HCT116 (cell line): ENCODE data around the gene UBE2V1. TPM values are rescaled to one million over a fixed set of nuclear protein-coding genes. Genes with fewer than 3 reads are reported as not detected.

Experiments used
- ATAC-seq: fragments of 200-7000 bp; cut with Tn5 transposase; 2 replicates; pipeline ENCODE4 v1.9.1; 2020; ENCODE audit warnings: mild to moderate bottlenecking, moderate library complexity
- BruUV-seq: library from RNA; stranded (reverse); fragments of 400-500 nt; replicated peaks from 2 replicates; lab custom pipeline; 2021; lab: Mats Ljungman, UMichigan
- CTCF ChIA-PET: fragments of 300-600 bp; sonication (Branson Sonifier 250); formaldehyde crosslinking; loops from one replicate; lab custom pipeline; 2021; ENCODE audit warnings: antibody characterized with exemption; lab: Charles Lee
- POLR2A ChIA-PET: fragments of 300-600, 350-600 bp; sonication (Branson Sonifier 250); formaldehyde crosslinking; loops from one replicate; lab custom pipeline; 2021; ENCODE audit warnings: antibody characterized with exemption; lab: Charles Lee
- RAD21 ChIA-PET, 2 experiments: fragments of 300-600 bp; sonication (Branson Sonifier 250); formaldehyde crosslinking; loops; one replicate each; lab custom pipeline; 2023; ENCODE audit warnings: low total read pairs in 2 of 2; ENCODE audit not compliant: uncharacterized antibody in 2 of 2, unreplicated experiment in 2 of 2, low non-redundant PET in 1 of 2; lab: Charles Lee
- DNase-seq: peaks from one replicate; pipeline ENCODE4 v3.0.0-alpha.2; 2010; ENCODE audit warnings: low read depth, low spot score
- H2AFZ ChIP-seq: fragments of 200-600 bp; shearing (Covaris generic), sonication (generic); 2 replicates; pipeline ENCODE4 v1.6.1; 2017; ENCODE audit warnings: low read depth, mixed run types, mixed read lengths, antibody characterized with exemption, low read length; ENCODE audit not compliant: poor library complexity, severe bottlenecking
- H3K27ac ChIP-seq: 2 replicates; pipeline ENCODE4 v1.5.1; 2012; ENCODE audit warnings: low read depth, low read length
- H3K27me3 ChIP-seq: fragments of 200-600 bp; sonication (generic); 2 replicates; pipeline ENCODE4 v1.6.1; 2016; ENCODE audit warnings: mixed run types, low read length, mixed read lengths; ENCODE audit not compliant: insufficient read depth
- H3K36me3 ChIP-seq, 2 experiments: fragments of 200-500 bp in 1 of 2; fragments of 200-600 bp in 1 of 2; sonication (Bioruptor generic) in 1 of 2; sonication (generic) in 1 of 2; 2 replicates each; pipeline versions ENCODE4 v1.5.1 to v1.6.1; 2014 to 2016; ENCODE audit warnings: low read length in 2 of 2, inconsistent platforms in 1 of 2, mixed read lengths in 1 of 2, mixed run types in 1 of 2; ENCODE audit not compliant: insufficient read depth in 2 of 2, control insufficient read depth in 1 of 2
- H3K4me1 ChIP-seq, 2 experiments: fragments of 200-600 bp in 1 of 2; sonication (generic) in 1 of 2; 2 replicates each; pipeline versions ENCODE4 v1.5.1 to v1.6.1; 2012 to 2017; ENCODE audit warnings: low read length in 2 of 2, inconsistent platforms in 1 of 2, mild to moderate bottlenecking in 1 of 2, mixed read lengths in 1 of 2, mixed run types in 1 of 2, moderate library complexity in 1 of 2; ENCODE audit not compliant: insufficient read depth in 2 of 2, control insufficient read depth in 1 of 2
- H3K4me2 ChIP-seq: fragments of 200-600 bp; sonication (generic); 2 replicates; pipeline ENCODE4 v1.6.1; 2017; ENCODE audit warnings: mixed run types, low read length, mixed read lengths
- H3K4me3 ChIP-seq, 2 experiments: fragments of 200-600 bp in 1 of 2; sonication (generic) in 1 of 2; replicated peaks in 1 of 2; 2 replicates each; pipeline ENCODE4 v1.5.1; 2011 to 2016; ENCODE audit warnings: low read length in 2 of 2, control low read depth in 1 of 2, low read depth in 1 of 2, mild to moderate bottlenecking in 1 of 2, mixed read lengths in 1 of 2, mixed run types in 1 of 2
- H3K79me2 ChIP-seq: fragments of 200-600 bp; sonication (generic); 2 replicates; pipeline ENCODE4 v1.6.1; 2017; ENCODE audit warnings: mild to moderate bottlenecking, mixed run types, low read length, moderate library complexity, mixed read lengths; ENCODE audit not compliant: insufficient read depth
- H3K9ac ChIP-seq: fragments of 200-600 bp; sonication (generic); 2 replicates; pipeline ENCODE4 v1.6.1; 2016; ENCODE audit warnings: low read length, mixed read lengths
- H3K9me2 ChIP-seq: fragments of 200-600 bp; sonication (generic), shearing (Covaris generic); 2 replicates; pipeline ENCODE4 v1.6.1; 2017; ENCODE audit warnings: mixed run types, mild to moderate bottlenecking, moderate library complexity; ENCODE audit not compliant: insufficient read depth
- H3K9me3 ChIP-seq, 2 experiments: fragments of 200-500 bp in 1 of 2; fragments of 200-600 bp in 1 of 2; sonication (Bioruptor generic) in 1 of 2; sonication (generic) in 1 of 2; 2 replicates each; pipeline ENCODE4 v1.6.1; 2014 to 2017; ENCODE audit warnings: low read length in 2 of 2, mixed read lengths in 2 of 2, inconsistent platforms in 1 of 2, low read depth in 1 of 2, mild to moderate bottlenecking in 1 of 2, mixed run types in 1 of 2, moderate library complexity in 1 of 2; ENCODE audit not compliant: control insufficient read depth in 1 of 2, insufficient read depth in 1 of 2
- H4K20me1 ChIP-seq: fragments of 200-600 bp; sonication (generic), shearing (Covaris generic); 2 replicates; pipeline ENCODE4 v1.6.1; 2017; ENCODE audit warnings: mixed run types, mild to moderate bottlenecking, moderate library complexity; ENCODE audit not compliant: insufficient read depth
- CEBPB ChIP-seq: IDR thresholded peaks from 2 replicates; pipeline ENCODE4 v1.6.1; 2012; ENCODE audit warnings: low read depth
- EGR1 ChIP-seq: IDR thresholded peaks from 2 replicates; pipeline ENCODE4 v1.6.1; 2012; ENCODE audit warnings: low read depth
- ELF1 ChIP-seq: IDR thresholded peaks from 2 replicates; pipeline ENCODE4 v1.6.1; 2012; ENCODE audit warnings: low read depth, borderline replicate concordance
- EZH2 ChIP-seq: fragments of 200-600 bp; sonication (generic); IDR thresholded peaks from 2 replicates; pipeline ENCODE4 v1.6.1; 2017; ENCODE audit warnings: antibody characterized with exemption, mixed run types
- FOSL1 ChIP-seq: IDR thresholded peaks from 2 replicates; pipeline ENCODE4 v1.6.1; 2012; ENCODE audit warnings: low read depth
- JUND ChIP-seq: IDR thresholded peaks from 2 replicates; pipeline ENCODE4 v1.6.1; 2012
- POLR2AphosphoS5 ChIP-seq: IDR thresholded peaks from 2 replicates; pipeline ENCODE4 v1.6.1; 2011; ENCODE audit warnings: mild to moderate bottlenecking, low read depth, low read length, moderate library complexity
- SIN3A ChIP-seq: IDR thresholded peaks from 2 replicates; pipeline ENCODE4 v1.6.1; 2012; ENCODE audit warnings: low read depth
- SP1 ChIP-seq: IDR thresholded peaks from 2 replicates; pipeline ENCODE4 v1.6.1; 2012; ENCODE audit warnings: low read depth
- SRF ChIP-seq: IDR thresholded peaks from 2 replicates; pipeline ENCODE4 v1.6.1; 2012; ENCODE audit warnings: low read depth
- TCF7L2 ChIP-seq: IDR thresholded peaks from 2 replicates; pipeline ENCODE4 v1.7.0; 2011; ENCODE audit warnings: borderline replicate concordance, inconsistent platforms; ENCODE audit not compliant: insufficient read depth, insufficient read length; ENCODE audit errors: extremely low read depth
- YY1 ChIP-seq: IDR thresholded peaks from 2 replicates; pipeline ENCODE4 v1.6.1; 2011; ENCODE audit warnings: low read length, low read depth, moderate library complexity, mild to moderate bottlenecking; ENCODE audit not compliant: insufficient replicate concordance; ENCODE audit errors: extremely low read depth
- ZBTB33 ChIP-seq: IDR thresholded peaks from 2 replicates; pipeline ENCODE4 v1.6.1; 2011; ENCODE audit warnings: mild to moderate bottlenecking, low read length, moderate library complexity; ENCODE audit not compliant: insufficient replicate concordance; ENCODE audit errors: extremely low read depth
- ZNF274 ChIP-seq: fragments of 200-500 bp; sonication (Bioruptor generic); IDR thresholded peaks from 2 replicates; pipeline ENCODE4 v1.6.1; 2014; ENCODE audit warnings: mild to moderate bottlenecking, low read depth, low read length, inconsistent platforms
- intact Hi-C: fragments of 100-400 bp; cut with micrococcal nuclease; formaldehyde crosslinking; loops from 2 replicates; pipeline ENCODE4 v1.10.0; 2022
- total RNA-seq: library from RNA; stranded (reverse); gene quantifications from one replicate; pipeline ENCODE4 v1.2.1, GENCODE V29; 2021; ENCODE audit not compliant: unreplicated experiment
- TF ChIP-seq, protein P1 (sequence below): IDR thresholded peaks from 2 replicates; pipeline ENCODE4 v1.6.1; 2012
- TF ChIP-seq, protein P2 (sequence below): IDR thresholded peaks from 2 replicates; pipeline ENCODE4 v1.6.1; 2012
- TF ChIP-seq, protein P3 (sequence below): IDR thresholded peaks from 2 replicates; pipeline ENCODE4 v1.6.1; 2012; ENCODE audit warnings: low read depth

The UBE2V1 gene
- total RNA-seq, 1 experiment from 2014 or later: 114 TPM

DNA sequence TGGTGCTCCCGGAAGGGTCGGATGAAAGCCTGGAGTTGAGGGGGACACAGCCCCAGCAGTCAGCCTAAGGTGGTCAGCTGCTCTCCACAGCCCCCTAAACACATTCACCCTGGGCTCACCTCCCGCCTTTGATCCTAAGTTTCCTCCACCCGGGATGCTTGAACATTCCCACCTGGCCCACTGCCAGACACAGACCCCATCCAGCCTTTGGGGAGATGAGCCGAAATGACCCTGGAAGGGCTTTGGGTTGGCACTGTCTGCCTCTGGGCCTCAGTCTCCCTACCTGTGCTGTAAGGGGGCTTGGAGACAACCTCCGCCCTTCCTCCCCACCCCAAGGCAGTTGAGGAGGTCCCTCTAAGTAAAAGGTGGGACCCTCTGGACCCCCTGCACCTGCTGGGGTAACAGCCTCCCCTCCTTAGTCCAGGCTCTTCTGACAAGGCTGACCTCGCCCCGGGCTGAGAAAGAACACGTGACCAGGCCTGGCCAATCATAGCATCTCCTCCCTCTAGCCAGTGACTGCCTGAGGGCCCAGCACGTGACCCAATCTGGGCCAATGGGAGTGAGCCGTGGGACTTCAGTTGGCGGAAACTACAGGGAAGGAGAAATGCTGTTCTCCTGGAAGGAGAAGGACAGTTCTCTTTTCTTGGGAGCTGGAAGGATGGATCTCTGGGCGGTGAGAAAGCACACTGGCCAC lies 16.9 kb upstream of the UBE2V1 start:
- intact Hi-C loops: no loop called here
- TF ChIP-seq SP1 (no peak), JUND (no peak), ZBTB33 (no peak), SRF (no peak), FOSL1 (no peak), YY1 (no peak), EGR1 (no peak), SIN3A (no peak), ELF1 (no peak), POLR2AphosphoS5 (no peak), EZH2 (no peak), TCF7L2 (no peak), CEBPB (no peak), ZNF274 (no peak)
- TF ChIP-seq, protein P1, sequence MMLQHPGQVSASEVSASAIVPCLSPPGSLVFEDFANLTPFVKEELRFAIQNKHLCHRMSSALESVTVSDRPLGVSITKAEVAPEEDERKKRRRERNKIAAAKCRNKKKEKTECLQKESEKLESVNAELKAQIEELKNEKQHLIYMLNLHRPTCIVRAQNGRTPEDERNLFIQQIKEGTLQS: no peak
- TF ChIP-seq, protein P2, sequence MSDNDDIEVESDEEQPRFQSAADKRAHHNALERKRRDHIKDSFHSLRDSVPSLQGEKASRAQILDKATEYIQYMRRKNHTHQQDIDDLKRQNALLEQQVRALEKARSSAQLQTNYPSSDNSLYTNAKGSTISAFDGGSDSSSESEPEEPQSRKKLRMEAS: no peak
- TF ChIP-seq, protein P3, sequence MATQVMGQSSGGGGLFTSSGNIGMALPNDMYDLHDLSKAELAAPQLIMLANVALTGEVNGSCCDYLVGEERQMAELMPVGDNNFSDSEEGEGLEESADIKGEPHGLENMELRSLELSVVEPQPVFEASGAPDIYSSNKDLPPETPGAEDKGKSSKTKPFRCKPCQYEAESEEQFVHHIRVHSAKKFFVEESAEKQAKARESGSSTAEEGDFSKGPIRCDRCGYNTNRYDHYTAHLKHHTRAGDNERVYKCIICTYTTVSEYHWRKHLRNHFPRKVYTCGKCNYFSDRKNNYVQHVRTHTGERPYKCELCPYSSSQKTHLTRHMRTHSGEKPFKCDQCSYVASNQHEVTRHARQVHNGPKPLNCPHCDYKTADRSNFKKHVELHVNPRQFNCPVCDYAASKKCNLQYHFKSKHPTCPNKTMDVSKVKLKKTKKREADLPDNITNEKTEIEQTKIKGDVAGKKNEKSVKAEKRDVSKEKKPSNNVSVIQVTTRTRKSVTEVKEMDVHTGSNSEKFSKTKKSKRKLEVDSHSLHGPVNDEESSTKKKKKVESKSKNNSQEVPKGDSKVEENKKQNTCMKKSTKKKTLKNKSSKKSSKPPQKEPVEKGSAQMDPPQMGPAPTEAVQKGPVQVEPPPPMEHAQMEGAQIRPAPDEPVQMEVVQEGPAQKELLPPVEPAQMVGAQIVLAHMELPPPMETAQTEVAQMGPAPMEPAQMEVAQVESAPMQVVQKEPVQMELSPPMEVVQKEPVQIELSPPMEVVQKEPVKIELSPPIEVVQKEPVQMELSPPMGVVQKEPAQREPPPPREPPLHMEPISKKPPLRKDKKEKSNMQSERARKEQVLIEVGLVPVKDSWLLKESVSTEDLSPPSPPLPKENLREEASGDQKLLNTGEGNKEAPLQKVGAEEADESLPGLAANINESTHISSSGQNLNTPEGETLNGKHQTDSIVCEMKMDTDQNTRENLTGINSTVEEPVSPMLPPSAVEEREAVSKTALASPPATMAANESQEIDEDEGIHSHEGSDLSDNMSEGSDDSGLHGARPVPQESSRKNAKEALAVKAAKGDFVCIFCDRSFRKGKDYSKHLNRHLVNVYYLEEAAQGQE: no peak
- DNase-seq (no peak), ATAC-seq (peak; percentile 82)
- H3K9me3 ChIP-seq: no peaks in the 10 kb centered on the region
- no TSS peak for BruUV-seq
- no peak overlapping the region for H3K4me3 ChIP-seq
- H3K9ac ChIP-seq: no peak overlapping the region
- no peaks in the 10 kb centered on the region for H3K27me3 ChIP-seq
- H4K20me1 ChIP-seq: no peaks in the 10 kb centered on the region
- no peaks in the 10 kb centered on the region for H3K9me2 ChIP-seq
- H2AFZ ChIP-seq: no peak overlapping the region
- no peak overlapping the region for H3K4me2 ChIP-seq
- ChIA-PET RAD21 (no interaction called here), CTCF (no interaction called here), POLR2A (no interaction called here)
- peaks cover 47% of the 10 kb centered on the region for H3K79me2 ChIP-seq
- H3K27ac ChIP-seq: no peak overlapping the region; the same call in 1 of the 2 replicates
- peaks cover 38 to 41% of the 10 kb centered on the region in 2 experiments; a peak in 3 of 4 replicates for H3K36me3 ChIP-seq
- H3K4me1 ChIP-seq: peaks cover 3 to 12% of the 10 kb centered on the region in 2 experiments
